Ramos (cell line): ENCODE data around the gene RIMBP2.
"Not testable (repeated sequence)": the region's sequence is repeated elsewhere in the genome, so short reads cannot be mapped to it uniquely, and the experiment has no call there.

Experiments used
- in situ Hi-C: fragments of 300-500 bp; cut with MboI; formaldehyde crosslinking; loops from one replicate; pipeline ENCODE4 v1.14.3; 2022; ENCODE audit warnings: low sequenced_read_pairs; ENCODE audit not compliant: unreplicated experiment

Gene RIMBP2

GRCh38 chr12:130715998-130716968 is at the start of gene RIMBP2:
Gene RIMBP2, minus strand, starts transcription at chr12:130716299. Its CDS starts 237,286 bp downstream, at chr12:130479013.
- in situ Hi-C loops: no loop called here

GRCh38 chr12:130765186-130765659 is 49.1 kb upstream of the RIMBP2 start:
- in situ Hi-C loops: no loop called here

- in situ Hi-C loops: no loop called here
These were observed 48.5 kb upstream of the RIMBP2 start for GRCh38 chr12:130764475-130765185.

- in situ Hi-C loops: no loop called here
These were observed 48.0 kb upstream of the RIMBP2 start for GRCh38 chr12:130764073-130764472.

GRCh38 chr12:130762319-130762675 is 46.2 kb upstream of the RIMBP2 start:
- in situ Hi-C loops: no loop called here

GRCh38 chr12:130761537-130762318 is 45.6 kb upstream of the RIMBP2 start:
- in situ Hi-C loops: no loop called here

- in situ Hi-C loops: no loop called here
These were observed 38.3 kb upstream of the RIMBP2 start for GRCh38 chr12:130754234-130754901.

- in situ Hi-C loops: no loop called here
These were observed 36.7 kb upstream of the RIMBP2 start for GRCh38 chr12:130752692-130753230.

- in situ Hi-C loops: not testable (repeated sequence)
These were observed 35.9 kb upstream of the RIMBP2 start for GRCh38 chr12:130752037-130752436.

GRCh38 chr12:130748786-130749185 is 32.7 kb upstream of the RIMBP2 start:
- in situ Hi-C loops: loop anchor here (10.0 kb wide), 1 partner anchor 704 kb away; no protein-coding TSS in a partner anchor

- in situ Hi-C loops: loop anchor here (10.0 kb wide), 1 partner anchor 703 kb away; no protein-coding TSS in a partner anchor
These were observed 32.0 kb upstream of the RIMBP2 start for GRCh38 chr12:130747867-130748740.

GRCh38 chr12:130746546-130746945 is 30.4 kb upstream of the RIMBP2 start:
- in situ Hi-C loops: loop anchor here (10.0 kb wide), 1 partner anchor 702 kb away; no protein-coding TSS in a partner anchor

GRCh38 chr12:130745921-130746320 is 29.8 kb upstream of the RIMBP2 start:
- in situ Hi-C loops: loop anchor here (10.0 kb wide), 1 partner anchor 701 kb away; no protein-coding TSS in a partner anchor

GRCh38 chr12:130744274-130744673 is 28.2 kb upstream of the RIMBP2 start:
- in situ Hi-C loops: loop anchor here (10.0 kb wide), 1 partner anchor 699 kb away; no protein-coding TSS in a partner anchor

GRCh38 chr12:130743606-130744005 is 27.5 kb upstream of the RIMBP2 start:
- in situ Hi-C loops: loop anchor here (10.0 kb wide), 1 partner anchor 699 kb away; no protein-coding TSS in a partner anchor

GRCh38 chr12:130743176-130743575 is 27.1 kb upstream of the RIMBP2 start:
- in situ Hi-C loops: loop anchor here (10.0 kb wide), 1 partner anchor 698 kb away; no protein-coding TSS in a partner anchor

GRCh38 chr12:130742716-130743115 is 26.6 kb upstream of the RIMBP2 start:
- in situ Hi-C loops: loop anchor here (10.0 kb wide), 1 partner anchor 698 kb away; no protein-coding TSS in a partner anchor

GRCh38 chr12:130742112-130742511 is 26.0 kb upstream of the RIMBP2 start:
- in situ Hi-C loops: loop anchor here (10.0 kb wide), 1 partner anchor 697 kb away; no protein-coding TSS in a partner anchor
